ENCODE data around the gene ARX. TPM values are rescaled to one million over a fixed set of nuclear protein-coding genes. Genes with fewer than 3 reads are reported as not detected.

Gene ARX
- total RNA-seq, 1 donor from 2014 or later: 12.1 TPM

DNA sequence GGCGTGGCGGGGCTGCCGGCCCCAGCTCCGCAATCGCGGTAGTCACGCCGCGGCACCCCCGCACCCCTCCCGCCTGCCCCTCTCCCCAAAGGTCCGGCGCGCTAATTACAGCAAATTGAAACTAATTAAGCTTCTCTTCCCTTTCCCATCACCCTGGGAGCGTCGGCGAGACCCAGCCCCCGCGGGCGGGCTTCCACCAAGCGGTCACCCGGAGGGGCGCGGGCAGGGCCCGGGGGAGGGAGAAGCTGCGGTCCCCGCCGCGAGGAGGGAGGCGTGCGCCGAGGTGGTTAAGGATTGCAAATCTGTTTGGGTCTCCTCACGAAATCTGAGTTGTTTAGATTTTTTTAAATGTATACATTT lies 13.1 kb downstream of the ARX start:
- Mint-ChIP-seq H3K4me1 (ENCODE audit: unreplicated experiment) (peaks cover 29% of the 10 kb centered on the region), H3K27me3 (peaks cover 86% of the 10 kb centered on the region), H3K9me3 (no peaks in the 10 kb centered on the region), H3K36me3 (peaks cover 17% of the 10 kb centered on the region), H3K27ac (peak overlapping the region; percentile 89), H3K4me3 (peak overlapping the region; percentile 90)
- TF ChIP-seq, protein P1, sequence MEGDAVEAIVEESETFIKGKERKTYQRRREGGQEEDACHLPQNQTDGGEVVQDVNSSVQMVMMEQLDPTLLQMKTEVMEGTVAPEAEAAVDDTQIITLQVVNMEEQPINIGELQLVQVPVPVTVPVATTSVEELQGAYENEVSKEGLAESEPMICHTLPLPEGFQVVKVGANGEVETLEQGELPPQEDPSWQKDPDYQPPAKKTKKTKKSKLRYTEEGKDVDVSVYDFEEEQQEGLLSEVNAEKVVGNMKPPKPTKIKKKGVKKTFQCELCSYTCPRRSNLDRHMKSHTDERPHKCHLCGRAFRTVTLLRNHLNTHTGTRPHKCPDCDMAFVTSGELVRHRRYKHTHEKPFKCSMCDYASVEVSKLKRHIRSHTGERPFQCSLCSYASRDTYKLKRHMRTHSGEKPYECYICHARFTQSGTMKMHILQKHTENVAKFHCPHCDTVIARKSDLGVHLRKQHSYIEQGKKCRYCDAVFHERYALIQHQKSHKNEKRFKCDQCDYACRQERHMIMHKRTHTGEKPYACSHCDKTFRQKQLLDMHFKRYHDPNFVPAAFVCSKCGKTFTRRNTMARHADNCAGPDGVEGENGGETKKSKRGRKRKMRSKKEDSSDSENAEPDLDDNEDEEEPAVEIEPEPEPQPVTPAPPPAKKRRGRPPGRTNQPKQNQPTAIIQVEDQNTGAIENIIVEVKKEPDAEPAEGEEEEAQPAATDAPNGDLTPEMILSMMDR (conservative IDR thresholded peaks at IDR 0.05): no peak
- no peak for DNase-seq (ENCODE audit: extremely low spot score, unreplicated experiment)

DNA sequence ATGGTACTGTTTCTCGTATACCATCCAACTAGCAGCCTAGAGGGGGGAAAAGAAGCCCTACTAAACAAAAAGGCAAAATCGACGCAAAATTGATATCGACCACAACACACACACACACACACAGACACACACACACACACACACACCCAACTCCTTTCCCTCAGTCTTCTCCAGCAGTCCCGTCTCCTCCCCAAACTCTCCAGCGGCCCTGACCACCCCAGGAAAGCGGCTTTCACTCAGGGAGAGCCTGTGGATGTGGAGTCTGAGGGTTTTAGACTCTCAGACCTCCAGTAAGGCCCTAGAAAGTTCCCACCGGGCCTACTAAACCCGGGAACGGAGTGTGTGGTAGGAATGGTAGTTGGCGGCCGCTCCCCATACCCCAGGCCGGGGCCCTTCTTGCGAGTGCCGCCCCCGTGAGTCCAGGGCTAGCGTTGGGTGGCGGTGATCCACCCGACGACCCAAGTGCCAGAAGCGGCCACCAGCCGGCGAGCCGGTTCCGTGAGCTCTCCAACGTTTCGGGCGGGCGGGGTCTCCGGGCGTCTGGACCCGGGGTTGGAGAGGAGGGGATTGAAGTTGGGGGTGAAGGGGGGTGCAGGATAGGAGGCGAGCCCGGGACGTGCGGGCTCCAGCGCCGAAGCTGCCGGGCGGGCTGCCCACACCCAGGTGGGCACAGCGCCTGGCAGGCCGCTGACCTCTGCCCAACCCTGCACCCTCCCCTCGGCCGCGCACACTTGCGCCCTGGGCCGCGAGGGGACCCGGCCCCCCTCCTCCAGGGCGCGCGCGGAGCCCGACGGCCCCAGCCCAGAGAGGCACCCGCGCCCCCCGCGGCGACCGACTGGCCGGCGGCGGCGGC lies 13.7 kb downstream of the ARX start:
- Mint-ChIP-seq H3K4me1 (ENCODE audit: unreplicated experiment) (peaks cover 29% of the 10 kb centered on the region), H3K27ac (peak overlapping the region; percentile 36), H3K4me3 (peak overlapping the region; percentile 47), H3K9me3 (no peaks in the 10 kb centered on the region), H3K36me3 (peaks cover 17% of the 10 kb centered on the region), H3K27me3 (peaks cover 87% of the 10 kb centered on the region)
- TF ChIP-seq, protein P1 (conservative IDR thresholded peaks at IDR 0.05): no peak
- no peak for DNase-seq (ENCODE audit: extremely low spot score, unreplicated experiment)

DNA sequence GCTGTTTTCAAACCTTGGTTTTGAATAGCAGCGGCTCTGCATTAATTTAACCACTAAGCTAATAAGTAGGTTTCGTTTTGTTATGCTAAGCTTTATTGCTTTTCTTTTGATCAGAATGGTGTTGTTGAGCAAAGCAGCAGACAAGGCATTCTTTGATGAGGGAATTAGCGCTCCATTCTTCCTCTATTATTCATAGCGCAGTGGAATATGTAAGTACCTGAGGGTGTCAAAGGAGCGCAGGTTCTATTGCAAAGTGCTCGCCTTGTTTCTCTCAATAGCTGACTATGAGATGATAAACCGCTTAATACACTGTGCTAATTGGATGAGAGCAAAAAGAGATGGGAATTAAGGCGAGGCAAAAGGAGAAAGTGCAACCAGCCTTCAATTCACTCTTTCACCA lies 16.3 kb downstream of the ARX start:
- H3K4me3 Mint-ChIP-seq: no peak overlapping the region
- peaks cover 20% of the 10 kb centered on the region for H3K4me1 Mint-ChIP-seq (ENCODE audit: unreplicated experiment)
- no peak overlapping the region for H3K27ac Mint-ChIP-seq
- H3K9me3 Mint-ChIP-seq: no peaks in the 10 kb centered on the region
- DNase-seq (ENCODE audit: extremely low spot score, unreplicated experiment): no peak
- peaks cover 67% of the 10 kb centered on the region for H3K27me3 Mint-ChIP-seq
- H3K36me3 Mint-ChIP-seq: peaks cover 19% of the 10 kb centered on the region
- TF ChIP-seq, protein P1 (conservative IDR thresholded peaks at IDR 0.05): no peak

DNA sequence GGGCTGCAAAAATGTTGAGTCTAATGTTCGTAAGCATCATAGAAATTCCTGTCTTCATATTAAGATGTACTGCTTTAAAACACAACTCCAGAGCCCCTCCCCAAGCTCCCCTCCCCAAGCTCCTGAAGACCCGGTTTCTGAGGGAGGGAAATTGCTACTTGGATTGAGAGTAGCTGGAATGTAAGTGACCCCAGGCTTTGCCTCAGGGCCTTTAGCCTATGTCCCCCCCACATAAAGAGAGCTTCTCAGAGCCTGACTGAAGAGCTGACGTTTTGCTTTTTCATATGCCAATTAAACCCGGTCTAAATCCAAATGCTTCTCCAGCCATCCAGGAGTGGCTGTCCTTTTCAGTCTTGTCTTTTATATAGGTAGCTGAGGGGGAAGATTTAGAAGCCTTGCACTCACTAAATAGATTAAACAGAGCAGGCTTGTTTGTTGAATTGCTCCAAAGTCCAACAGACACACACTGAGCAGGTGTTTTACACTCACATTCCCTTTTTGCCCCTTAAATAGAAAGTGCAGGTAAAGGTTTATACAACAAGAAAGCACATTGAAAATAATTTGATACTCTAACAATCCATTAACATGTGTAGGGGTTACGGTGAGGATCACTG lies 19.6 kb downstream of the ARX start:
- Mint-ChIP-seq H3K27me3 (peaks cover 43% of the 10 kb centered on the region), H3K4me1 (ENCODE audit: unreplicated experiment) (peaks cover under 1% of the 10 kb centered on the region), H3K27ac (no peak overlapping the region)

DNA sequence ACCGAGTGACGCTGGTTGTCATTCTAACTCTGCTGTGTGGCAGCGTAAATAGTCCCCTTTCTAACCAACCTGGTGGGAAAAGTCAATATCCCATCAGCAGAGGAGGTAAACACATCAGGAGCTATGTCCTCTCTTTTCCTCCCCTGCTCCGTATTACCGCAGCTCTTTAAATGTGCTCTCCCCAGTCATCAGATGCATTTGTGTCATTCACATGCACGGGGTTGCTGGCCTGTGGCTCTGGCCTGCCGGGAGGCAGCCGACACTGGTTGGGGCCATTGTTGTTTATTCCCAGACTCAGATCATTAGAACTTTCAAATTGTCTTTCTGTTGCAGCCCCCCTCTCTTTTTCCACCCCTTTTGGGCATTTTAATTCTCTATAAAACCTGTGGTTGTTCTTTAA lies 21.9 kb downstream of the ARX start:
- no peak for DNase-seq (ENCODE audit: extremely low spot score, unreplicated experiment)
- H3K27ac Mint-ChIP-seq: no peak overlapping the region
- no peaks in the 10 kb centered on the region for H3K9me3 Mint-ChIP-seq
- H3K36me3 Mint-ChIP-seq: peaks cover 18% of the 10 kb centered on the region
- H3K4me3 Mint-ChIP-seq: no peak overlapping the region
- peaks cover 20% of the 10 kb centered on the region for H3K27me3 Mint-ChIP-seq
- TF ChIP-seq, protein P1 (conservative IDR thresholded peaks at IDR 0.05): no peak
- peaks cover 4% of the 10 kb centered on the region for H3K4me1 Mint-ChIP-seq (ENCODE audit: unreplicated experiment)

More for the DNA sequence above, 19.6 kb downstream of the ARX start:
- H3K36me3 Mint-ChIP-seq: peaks cover 18% of the 10 kb centered on the region
- no peak for DNase-seq (ENCODE audit: extremely low spot score, unreplicated experiment)
- no peak overlapping the region for H3K4me3 Mint-ChIP-seq
- no peaks in the 10 kb centered on the region for H3K9me3 Mint-ChIP-seq
- TF ChIP-seq, protein P1 (conservative IDR thresholded peaks at IDR 0.05): no peak

Measured in type B pancreatic cell (in vitro differentiated cells).